KMS-11 (cell line): ENCODE measurements around the gene ITPR2.

Source experiments
- H2AFZ ChIP-seq: fragments of 200-600 bp; sonication (generic); 2 replicates; pipeline ENCODE4 v1.6.1; 2016; ENCODE audit warnings: antibody characterized with exemption, mixed run types, low read depth
- H3K27ac ChIP-seq: fragments of 200-600 bp; sonication (generic); 2 replicates; pipeline ENCODE4 v1.6.1; 2016; ENCODE audit warnings: mild to moderate bottlenecking, mixed run types
- H3K27me3 ChIP-seq: fragments of 200-600 bp; sonication (generic); 2 replicates; pipeline ENCODE4 v1.6.1; 2017; ENCODE audit warnings: mild to moderate bottlenecking, low read depth, mixed run types, moderate library complexity; ENCODE audit not compliant: insufficient read depth
- H3K36me3 ChIP-seq: fragments of 200-600 bp; sonication (generic); 2 replicates; pipeline ENCODE4 v1.6.1; 2017; ENCODE audit warnings: mild to moderate bottlenecking, mixed run types; ENCODE audit not compliant: insufficient read depth
- H3K4me1 ChIP-seq: fragments of 200-600 bp; sonication (generic); 2 replicates; pipeline ENCODE4 v1.6.1; 2016; ENCODE audit warnings: mild to moderate bottlenecking, low read depth, mixed run types; ENCODE audit not compliant: poor library complexity, severe bottlenecking
- H3K4me2 ChIP-seq: fragments of 200-600 bp; sonication (generic); 2 replicates; pipeline ENCODE4 v1.7.0; 2016; ENCODE audit warnings: mild to moderate bottlenecking, mixed run types
- H3K4me3 ChIP-seq: fragments of 200-600 bp; sonication (generic); IDR thresholded peaks from 2 replicates; pipeline ENCODE4 v1.6.1; 2017; ENCODE audit warnings: low read depth, low read length, mixed read lengths; ENCODE audit not compliant: insufficient read depth
- H3K79me2 ChIP-seq: fragments of 200-600 bp; sonication (generic); 2 replicates; pipeline ENCODE4 v1.6.1; 2016; ENCODE audit warnings: low read depth, mixed run types; ENCODE audit not compliant: insufficient read depth
- H3K9ac ChIP-seq: fragments of 200-600 bp; sonication (generic); 2 replicates; pipeline ENCODE4 v1.6.1; 2016; ENCODE audit warnings: mild to moderate bottlenecking, mixed run types
- H4K20me1 ChIP-seq: fragments of 200-600 bp; sonication (generic); 2 replicates; pipeline ENCODE4 v1.6.1; 2016; ENCODE audit warnings: mild to moderate bottlenecking, mixed run types; ENCODE audit not compliant: insufficient read depth
- CTCF ChIP-seq: fragments of 200-600 bp; sonication (generic); conservative IDR thresholded peaks from 2 replicates; pipeline ENCODE4 v1.6.1; 2017; ENCODE audit warnings: low read depth, mild to moderate bottlenecking, antibody characterized with exemption, low read length, moderate library complexity, mixed read lengths

Gene ITPR2

GRCh38 chr12:26803552-26803951 is 29.4 kb downstream of the ITPR2 start:
- Histone ChIP-seq H3K4me3 (no peak overlapping the region), H4K20me1 (no peaks in the 10 kb centered on the region), H3K9ac (no peak overlapping the region), H3K27me3 (no peaks in the 10 kb centered on the region), H3K4me2 (no peak overlapping the region), H3K36me3 (no peaks in the 10 kb centered on the region), H3K27ac (no peak overlapping the region), H3K4me1 (peaks cover 32% of the 10 kb centered on the region), H2AFZ (no peak overlapping the region), H3K79me2 (no peaks in the 10 kb centered on the region)
- no peak for TF ChIP-seq CTCF

GRCh38 chr12:26801486-26801885 is 31.5 kb downstream of the ITPR2 start:
- no peaks in the 10 kb centered on the region for H3K79me2 ChIP-seq
- TF ChIP-seq CTCF, result no peak
- H3K27me3 ChIP-seq, result no peaks in the 10 kb centered on the region
- H4K20me1 ChIP-seq, result no peaks in the 10 kb centered on the region
- H2AFZ ChIP-seq, result no peak overlapping the region
- no peak overlapping the region for H3K4me2 ChIP-seq
- no peak overlapping the region for H3K4me3 ChIP-seq
- H3K4me1 ChIP-seq, result peaks cover 53% of the 10 kb centered on the region
- H3K36me3 ChIP-seq, result no peaks in the 10 kb centered on the region
- H3K27ac ChIP-seq, result no peak overlapping the region; the same call in 1 of the 2 replicates
- no peak overlapping the region for H3K9ac ChIP-seq

GRCh38 chr12:26800858-26801257 is 32.1 kb downstream of the ITPR2 start:
- Histone ChIP-seq H2AFZ (no peak overlapping the region), H4K20me1 (no peaks in the 10 kb centered on the region), H3K79me2 (no peaks in the 10 kb centered on the region), H3K27ac (no peak overlapping the region; the same call in 1 of the 2 replicates), H3K4me1 (peaks cover 58% of the 10 kb centered on the region), H3K9ac (no peak overlapping the region), H3K4me3 (no peak overlapping the region), H3K27me3 (no peaks in the 10 kb centered on the region), H3K4me2 (no peak overlapping the region), H3K36me3 (no peaks in the 10 kb centered on the region)
- no peak for TF ChIP-seq CTCF

- H4K20me1 ChIP-seq, result no peaks in the 10 kb centered on the region
- H3K36me3 ChIP-seq, result no peaks in the 10 kb centered on the region
- H3K27ac ChIP-seq, result peak overlapping the region; percentile 74; the same call in 1 of the 2 replicates
- H3K4me1 ChIP-seq, result peaks cover 58% of the 10 kb centered on the region
- no peaks in the 10 kb centered on the region for H3K27me3 ChIP-seq
- H3K4me2 ChIP-seq, result peak overlapping the region; percentile 77; the same call in 1 of the 2 replicates
- TF ChIP-seq CTCF, result no peak
- no peak overlapping the region for H2AFZ ChIP-seq
- H3K4me3 ChIP-seq, result no peak overlapping the region
- no peak overlapping the region for H3K9ac ChIP-seq
- no peaks in the 10 kb centered on the region for H3K79me2 ChIP-seq
These were observed 32.6 kb downstream of the ITPR2 start for GRCh38 chr12:26800347-26800746.
